Heart left ventricle (tissue), 16 donors: ENCODE measurements around the gene HOXB6. TPM values are rescaled to one million over a fixed set of nuclear protein-coding genes. Genes with fewer than 3 reads are reported as not detected.

Experiments used
- ATAC-seq, 4 donors: fragments of 200-7000 bp; cut with Tn5 transposase; one replicate each; pipeline ENCODE4 v1.9.1; 2020 to 2022; ENCODE audit warnings: moderate library complexity in 4 of 4, mild to moderate bottlenecking in 3 of 4, moderate number of reproducible peaks in 1 of 4
- DNase-seq, 5 donors: peaks; one replicate each; pipeline ENCODE4 v3.0.0-alpha.2; 2020
- H3K27ac ChIP-seq, 12 donors: fragments of 200-600 bp; sonication (generic) in 4 of 12; one replicate each; pipeline versions ENCODE4 v1.5.0 to v1.8.0; 2016 to 2022; ENCODE audit warnings: mild to moderate bottlenecking in 2 of 12
- H3K27me3 ChIP-seq, 9 donors: fragments of 200-600 bp; sonication (generic) in 2 of 9; one replicate each; pipeline versions ENCODE4 v1.5.1 to v1.8.0; 2016 to 2022; ENCODE audit warnings: mild to moderate bottlenecking in 3 of 9
- H3K36me3 ChIP-seq, 9 donors: fragments of 200-600 bp; sonication (generic) in 2 of 9; one replicate each; pipeline versions ENCODE4 v1.5.0 to v1.8.0; 2018 to 2022; ENCODE audit warnings: mild to moderate bottlenecking in 2 of 9
- H3K4me1 ChIP-seq, 12 donors: fragments of 200-600 bp; sonication (generic) in 4 of 12; one replicate each; pipeline versions ENCODE4 v1.5.0 to v1.8.0; 2016 to 2022; ENCODE audit warnings: mild to moderate bottlenecking in 3 of 12
- H3K4me3 ChIP-seq, 12 donors: fragments of 200-600 bp; sonication (generic) in 4 of 12; one replicate each; pipeline versions ENCODE4 v1.5.0 to v1.8.0; 2017 to 2022; ENCODE audit warnings: mild to moderate bottlenecking in 9 of 12, moderate library complexity in 4 of 12
- H3K9me3 ChIP-seq, 12 donors: fragments of 200-600 bp; sonication (generic) in 4 of 12; one replicate each; pipeline versions ENCODE4 v1.5.0 to v1.8.0; 2016 to 2022; ENCODE audit warnings: mild to moderate bottlenecking in 1 of 12
- POLR2A ChIP-seq, 2 donors: fragments of 450-650 bp; IDR thresholded peaks; one replicate each; pipeline ENCODE4 v1.6.1; 2017; ENCODE audit warnings: antibody characterized with exemption in 2 of 2, mild to moderate bottlenecking in 2 of 2, moderate library complexity in 2 of 2
- WGBS, 4 donors: extraction: QIAGEN DNeasy Blood & Tissue Kit in 2 of 4; methylation state at CpG; one replicate each; pipeline versions ENCODE4 v1.1.5 to v1.1.7; 2013 to 2018; 5-methylcytosine and 5-hydroxymethylcytosine counted together
- intact Hi-C, 10 donors: fragments of 100-400 bp; cut with DNase I; formaldehyde crosslinking; loops; one replicate each; pipeline versions ENCODE4 v1.11.1 to v1.14.2; 2022
- polyA plus RNA-seq, 2 donors: library from polyadenylated mRNA; stranded (reverse); fragments of 200-250 nt; gene quantifications; one replicate each; pipeline ENCODE4 v1.2.3, GENCODE V29; 2013
- total RNA-seq, 9 donors: library from RNA; depleted of rRNA in 2 of 9; stranded (reverse); fragments of >200 nt in 2 of 9; fragmentation: NEBNext Ultra II Directional in 3 of 9; extraction: Animal tissue kit (Norgen Biotek cat#: 25700) in 3 of 9; gene quantifications; one replicate each; pipeline versions ENCODE4 v1.1.0 to v1.2.4, GENCODE V29; 2016 to 2023
- TF ChIP-seq, protein P1 (sequence below), 12 donors: fragments of 200-600 bp; sonication (generic) in 4 of 12; IDR thresholded peaks; one replicate each; pipeline versions ENCODE4 v1.5.0 to v1.8.0; 2018 to 2022; ENCODE audit warnings: antibody characterized with exemption in 12 of 12, mild to moderate bottlenecking in 5 of 12
- donor health status: ischemic (EF 13 %, LVEDD 7.1; RV severe dilation, severe dysfunction).
- donor health status: healthy with polysubstance abuse.
- donor health status: DM: no; HTN: yes; CAD: no.
- donor health status: DM: no; HTN: no; CAD: no.
- donor health status: ischemic (EF 25% LVEDD 6.9; RV normal size, moderate dysfunction).
- donor health status: ischemic (EF 25% LVEDD 5.7; RV mildly dilated, moderate dysfunction).
- donor health status: healthy.
- donor health status: DM: yes; HTN: yes; CAD: no.
- donor health status: ischemic (EF 35%, LVEDD 5.7; RV mildly dilated, moderate dysfunction).
- donor health status: nonischemic (EF 11% LVEDD 7.7; RV severe dilation, severe dysfunction).
- donor health status: DM: yes; HTN: yes; CAD: no.
- donor health status: PGD.
- donor health status: ischemic (EF 29% LVEDD 5.4; RV normal size, mild dysfunction).
- donor health status: nonischemic (EF 23%, LVEDD 6.1; RV moderate dilation, normal function).

HOXB6 gene
- total and polyA plus RNA-seq, 11 donors = 0.30 to 2.0 (median 0.54) TPM; not detected in 1

DNA sequence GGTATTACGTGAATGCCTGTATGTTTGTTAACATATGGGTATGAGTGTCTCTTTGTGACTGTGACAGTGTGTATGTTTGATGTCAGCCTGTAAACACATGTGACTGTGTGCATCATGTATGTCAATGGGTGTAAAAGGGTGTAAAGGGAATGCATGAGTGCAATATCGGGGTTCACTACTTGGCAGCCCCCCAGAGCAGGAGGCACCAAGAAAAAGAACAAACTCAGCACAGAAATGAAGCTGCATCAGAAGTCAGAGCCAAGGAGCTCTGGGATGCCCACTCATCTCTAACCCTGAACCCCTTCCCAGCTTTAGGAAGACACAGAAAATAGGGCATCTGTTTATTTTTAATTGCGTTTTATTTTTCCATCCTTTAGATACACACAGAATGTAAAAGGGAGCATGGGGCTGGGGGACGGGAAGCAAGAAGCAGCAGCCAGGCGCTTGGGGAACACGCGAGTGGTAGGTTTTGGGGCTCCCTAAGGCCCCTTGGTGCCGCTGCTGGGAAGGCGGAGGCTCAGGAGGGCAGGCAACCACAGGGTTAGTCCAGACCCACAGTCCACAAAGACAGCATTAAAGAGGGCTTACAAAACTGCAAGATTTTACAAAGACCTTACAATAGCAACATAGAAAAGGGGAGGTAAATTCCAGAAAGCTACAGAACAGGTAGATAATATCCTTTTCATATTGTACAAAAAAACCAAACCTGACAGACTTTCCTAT, 2.3 kb upstream of the HOXB6 start:
- 25 to 41% (median 32%) methylated on average over 9 of the region's 9 CpGs for WGBS, 4 donors
- Histone ChIP-seq H3K4me1 (peaks cover 0 to 31% (median 11%) of the 10 kb centered on the region in 12 donors), H3K27me3 (peaks cover 82 to 100% (median 100%) of the 10 kb centered on the region in 9 donors), H3K4me3 (no peak overlapping the region), H3K36me3 (no peaks in the 10 kb centered on the region), H3K9me3 (peaks cover 0 to 3% (median 0%) of the 10 kb centered on the region in 12 donors), H3K27ac (no peak overlapping the region)
- TF ChIP-seq, protein P1, sequence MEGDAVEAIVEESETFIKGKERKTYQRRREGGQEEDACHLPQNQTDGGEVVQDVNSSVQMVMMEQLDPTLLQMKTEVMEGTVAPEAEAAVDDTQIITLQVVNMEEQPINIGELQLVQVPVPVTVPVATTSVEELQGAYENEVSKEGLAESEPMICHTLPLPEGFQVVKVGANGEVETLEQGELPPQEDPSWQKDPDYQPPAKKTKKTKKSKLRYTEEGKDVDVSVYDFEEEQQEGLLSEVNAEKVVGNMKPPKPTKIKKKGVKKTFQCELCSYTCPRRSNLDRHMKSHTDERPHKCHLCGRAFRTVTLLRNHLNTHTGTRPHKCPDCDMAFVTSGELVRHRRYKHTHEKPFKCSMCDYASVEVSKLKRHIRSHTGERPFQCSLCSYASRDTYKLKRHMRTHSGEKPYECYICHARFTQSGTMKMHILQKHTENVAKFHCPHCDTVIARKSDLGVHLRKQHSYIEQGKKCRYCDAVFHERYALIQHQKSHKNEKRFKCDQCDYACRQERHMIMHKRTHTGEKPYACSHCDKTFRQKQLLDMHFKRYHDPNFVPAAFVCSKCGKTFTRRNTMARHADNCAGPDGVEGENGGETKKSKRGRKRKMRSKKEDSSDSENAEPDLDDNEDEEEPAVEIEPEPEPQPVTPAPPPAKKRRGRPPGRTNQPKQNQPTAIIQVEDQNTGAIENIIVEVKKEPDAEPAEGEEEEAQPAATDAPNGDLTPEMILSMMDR (IDR thresholded peaks at IDR 0.05) = no peak
- TF ChIP-seq POLR2A (IDR thresholded peaks at IDR 0.05) = no peak
- no peak for DNase-seq
- ATAC-seq = no peak
- intact Hi-C loops = no loop called here

DNA sequence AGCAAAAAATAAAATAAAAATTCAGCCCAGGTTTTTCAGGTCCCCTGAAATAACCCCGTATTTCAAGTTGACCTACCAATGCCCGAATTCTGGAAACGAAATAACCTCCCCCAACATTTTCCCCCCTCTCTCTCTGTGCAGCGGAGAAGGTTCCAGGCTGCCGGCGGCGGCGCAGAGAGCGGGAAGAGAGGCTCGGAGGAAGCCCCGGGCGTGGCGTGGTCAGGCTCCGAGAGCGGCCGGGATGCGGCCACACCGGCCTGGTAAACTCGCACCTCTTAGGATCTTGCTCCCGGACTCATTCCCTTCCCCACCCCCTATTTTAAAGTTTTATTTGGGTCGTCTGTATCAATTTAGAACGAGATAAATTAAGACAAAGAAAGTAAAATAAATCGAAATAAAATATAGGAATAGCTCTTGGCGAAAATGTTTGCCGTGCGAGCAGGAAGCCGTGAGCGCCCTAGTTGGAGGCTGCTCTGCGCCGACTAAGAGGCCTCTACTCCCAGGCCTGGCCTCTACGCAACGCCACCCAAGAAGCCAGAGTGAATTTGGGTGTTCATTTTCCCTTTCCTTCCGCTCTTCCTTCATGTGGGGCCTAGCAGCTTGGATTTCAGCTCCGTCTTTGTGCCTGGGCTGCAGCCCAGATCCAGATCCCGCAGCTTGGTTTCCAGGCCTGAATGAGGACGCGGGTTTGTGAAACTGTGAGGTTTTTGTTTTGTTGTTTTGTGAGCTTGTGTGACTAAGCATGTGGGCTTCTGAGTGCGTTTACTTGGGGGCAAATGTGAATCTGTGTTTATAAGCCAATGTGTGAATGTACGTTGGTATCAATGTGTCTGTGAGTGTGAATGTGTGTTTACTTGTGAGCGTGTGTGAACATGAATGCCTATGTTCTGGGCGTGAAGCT, 1.5 kb upstream of the HOXB6 start:
- TF ChIP-seq POLR2A (IDR thresholded peaks at IDR 0.05) = no peak
- TF ChIP-seq, protein P1 (IDR thresholded peaks at IDR 0.05) = no peak
- peaks cover 0 to 3% (median 0%) of the 10 kb centered on the region in 12 donors for H3K9me3 ChIP-seq
- peaks cover 0 to 24% (median 11%) of the 10 kb centered on the region in 12 donors for H3K4me1 ChIP-seq
- no peak for DNase-seq
- 21 to 29% (median 21%) methylated on average over 41 of the region's 41 CpGs for WGBS, 4 donors
- H3K36me3 ChIP-seq = no peaks in the 10 kb centered on the region
- H3K27me3 ChIP-seq = peaks cover 82 to 100% (median 100%) of the 10 kb centered on the region in 9 donors
- no peak overlapping the region for H3K4me3 ChIP-seq
- no peak for ATAC-seq
- H3K27ac ChIP-seq = no peak overlapping the region
- intact Hi-C loops = no loop called here

DNA sequence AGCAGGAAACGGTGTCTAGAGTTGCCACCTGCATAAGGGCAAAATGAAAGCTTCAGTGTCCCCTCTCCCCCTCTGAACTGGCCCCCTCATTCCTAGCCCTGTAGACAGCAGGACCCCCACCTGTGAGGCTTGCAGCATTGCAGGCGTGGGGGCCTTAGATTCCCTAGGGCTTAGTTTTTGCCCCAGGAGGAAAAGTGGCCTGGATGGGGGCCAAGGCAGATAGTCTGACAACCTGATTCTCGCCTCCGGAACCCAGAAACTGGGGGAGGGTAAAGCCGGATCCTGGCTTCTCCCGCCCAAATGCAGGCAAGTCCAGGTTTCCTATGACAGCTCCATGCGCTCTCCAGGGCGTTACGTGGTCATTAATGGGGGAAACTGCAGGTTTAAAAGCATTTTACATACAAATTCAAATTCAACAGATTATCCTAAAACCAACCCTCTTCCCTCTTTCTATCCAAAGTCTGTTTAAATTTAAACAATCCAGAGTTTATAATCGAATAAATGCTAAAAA, 678 bp upstream of the HOXB6 start:
- Histone ChIP-seq H3K36me3 (no peaks in the 10 kb centered on the region), H3K9me3 (peaks cover 0 to 3% (median 0%) of the 10 kb centered on the region in 12 donors), H3K27ac (no peak overlapping the region), H3K4me1 (peaks cover 0 to 16% (median 6%) of the 10 kb centered on the region in 12 donors), H3K27me3 (peaks cover 78 to 100% (median 98%) of the 10 kb centered on the region in 9 donors), H3K4me3 (no peak overlapping the region)
- TF ChIP-seq, protein P1 (IDR thresholded peaks at IDR 0.05) = no peak
- no peak for TF ChIP-seq POLR2A (IDR thresholded peaks at IDR 0.05)
- no peak for DNase-seq
- intact Hi-C loops = no loop called here
- 9 to 17% (median 15%) methylated on average over 9 to 10 of the region's 10 CpGs for WGBS, 4 donors
- no peak for ATAC-seq
